GM21737 (cell line): ENCODE measurements around the gene CDH23.

Source experiments
- ATAC-seq: cut with Tn5 transposase; IDR thresholded peaks from one replicate; pipeline ENCODE4 v1.9.1; 2021; ENCODE audit warnings: mild to moderate bottlenecking, moderate library complexity; ENCODE audit not compliant: unreplicated experiment

CDH23 gene

GRCh38 chr10:71577345-71577744, 180.6 kb downstream of the CDH23 start:
- no peak for ATAC-seq

DNA sequence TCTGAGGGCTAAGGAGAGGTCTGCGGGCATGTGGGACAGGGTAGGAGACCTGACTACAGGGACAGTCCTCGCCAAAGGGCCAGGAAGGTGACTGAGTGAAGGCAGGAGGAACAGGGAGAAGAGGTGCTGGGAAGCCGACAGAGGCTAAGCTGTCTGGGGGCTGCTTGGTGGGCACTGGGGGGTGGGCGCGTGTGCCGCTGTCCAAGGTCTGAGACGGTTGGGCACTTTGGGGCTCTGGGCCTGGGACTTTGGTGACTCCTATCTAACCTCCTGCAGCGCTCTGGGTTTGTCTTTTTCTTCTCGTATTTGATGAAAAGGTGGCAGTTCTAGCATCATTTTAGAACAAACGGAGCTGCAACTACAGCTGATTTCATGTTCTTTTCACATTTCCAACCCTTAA, 181.3 kb downstream of the CDH23 start:
- no peak for ATAC-seq

GRCh38 chr10:71579668-71580067, 182.9 kb downstream of the CDH23 start:
- no peak for ATAC-seq

GRCh38 chr10:71580415-71580814, 183.7 kb downstream of the CDH23 start:
- no peak for ATAC-seq

DNA sequence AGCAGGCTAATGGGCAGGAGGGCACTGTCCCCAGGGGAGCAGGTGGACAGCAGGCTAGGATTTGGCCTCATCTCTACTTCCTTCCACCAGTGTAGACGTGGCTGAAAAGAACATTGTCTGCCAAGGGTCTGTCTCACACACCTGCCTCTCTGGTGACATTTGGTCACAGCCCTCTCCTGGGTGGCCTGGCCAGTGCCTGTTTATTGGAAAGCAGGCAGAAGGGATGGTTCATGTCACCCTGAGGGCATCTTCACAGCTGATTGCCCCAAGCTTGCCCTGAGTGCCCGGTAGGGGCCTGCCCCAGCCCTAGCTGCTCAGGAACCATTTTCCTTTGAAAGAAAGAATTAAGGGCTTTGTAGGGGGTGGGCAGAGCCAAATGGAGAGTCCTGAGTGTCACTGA, 184.2 kb downstream of the CDH23 start:
- no peak for ATAC-seq

DNA sequence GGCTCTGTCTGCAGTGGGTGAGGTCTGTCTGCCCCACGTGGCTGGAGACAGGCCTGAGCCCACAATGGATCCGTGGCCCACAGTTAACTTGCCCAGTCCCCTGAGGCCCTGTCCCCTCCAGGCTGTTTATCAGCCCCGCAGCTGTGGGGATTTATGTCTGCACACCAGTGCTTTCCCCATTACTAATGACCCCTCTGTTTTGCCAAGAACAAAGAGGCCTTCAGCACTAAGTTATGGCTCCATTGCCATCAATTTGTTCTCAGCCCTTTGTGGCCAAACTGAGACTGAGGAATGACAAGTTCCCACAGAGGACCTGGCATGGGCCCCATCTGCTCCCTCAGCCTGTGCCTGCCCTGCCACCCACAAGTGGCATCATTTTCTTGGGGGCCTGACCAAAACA, 184.7 kb downstream of the CDH23 start:
- ATAC-seq = no peak

DNA sequence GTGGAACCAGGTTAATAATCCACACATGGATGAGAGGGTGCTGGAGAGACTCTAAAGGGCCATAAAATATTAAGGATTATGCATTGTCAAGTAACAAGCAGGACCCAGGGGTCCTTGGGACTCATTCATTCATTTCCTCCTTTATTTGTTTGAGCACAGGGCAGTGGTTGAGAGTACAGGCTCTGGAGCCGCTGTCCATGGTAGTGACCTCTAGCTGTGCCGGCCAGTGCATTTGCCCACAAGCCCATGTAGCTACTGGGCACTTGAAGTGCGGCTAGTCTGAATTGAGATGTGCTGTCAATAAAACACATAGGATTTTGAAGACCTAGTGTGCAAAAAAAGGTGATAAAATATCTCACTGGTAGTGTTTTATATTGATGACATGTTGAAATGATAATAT, 185.3 kb downstream of the CDH23 start:
- no peak for ATAC-seq

DNA sequence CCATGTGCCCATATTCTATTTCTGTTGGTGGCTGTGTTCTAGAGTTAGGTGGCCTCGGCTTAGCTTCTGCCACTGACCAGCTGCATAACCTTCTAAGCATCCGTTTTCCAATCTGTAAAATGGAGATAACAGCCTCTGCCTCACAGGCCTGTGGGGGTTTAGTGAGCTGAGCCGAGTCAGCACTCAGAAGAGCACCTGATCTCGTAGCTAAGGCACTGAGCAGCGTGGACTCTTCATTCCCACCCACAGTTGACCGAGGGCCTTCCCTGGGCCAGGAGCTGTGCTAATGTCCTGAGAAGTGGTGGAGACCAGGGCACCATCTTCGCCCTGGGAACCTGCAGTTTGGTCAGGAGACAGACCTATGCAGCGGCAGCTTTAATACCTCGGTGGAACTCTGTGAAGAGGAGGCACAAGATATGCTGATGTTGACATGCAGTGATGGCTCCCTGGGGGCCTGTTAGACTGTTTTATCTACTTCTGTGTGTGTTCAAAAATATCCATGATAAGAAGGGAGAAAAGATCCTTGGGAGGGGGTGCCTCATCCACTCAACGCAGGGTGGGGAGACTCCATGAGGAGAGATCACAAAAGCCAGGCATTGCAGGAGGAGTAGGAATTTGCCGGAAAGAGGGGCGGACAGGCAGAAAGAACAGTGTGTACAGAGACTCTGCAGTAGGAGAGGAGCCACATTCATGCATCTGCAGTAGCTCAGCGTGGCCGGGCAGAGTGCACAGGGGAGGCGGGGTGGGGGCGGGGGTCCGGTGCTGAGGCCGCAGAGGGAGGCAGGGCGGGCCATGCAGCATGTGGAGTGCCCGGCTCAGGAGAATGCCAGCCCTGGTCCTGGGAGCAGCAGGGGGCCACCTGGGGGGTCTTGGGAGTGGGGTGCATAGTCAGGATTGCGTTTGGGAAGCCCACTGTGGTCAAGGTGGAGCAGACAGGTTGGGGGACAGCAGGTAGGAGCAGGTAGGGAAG, 186.1 kb downstream of the CDH23 start:
- no peak for ATAC-seq

- ATAC-seq = no peak
Observed at GRCh38 chr10:71584461-71584860, 187.7 kb downstream of the CDH23 start.

- no peak for ATAC-seq
Observed at GRCh38 chr10:71584902-71585563, 188.3 kb downstream of the CDH23 start.

DNA sequence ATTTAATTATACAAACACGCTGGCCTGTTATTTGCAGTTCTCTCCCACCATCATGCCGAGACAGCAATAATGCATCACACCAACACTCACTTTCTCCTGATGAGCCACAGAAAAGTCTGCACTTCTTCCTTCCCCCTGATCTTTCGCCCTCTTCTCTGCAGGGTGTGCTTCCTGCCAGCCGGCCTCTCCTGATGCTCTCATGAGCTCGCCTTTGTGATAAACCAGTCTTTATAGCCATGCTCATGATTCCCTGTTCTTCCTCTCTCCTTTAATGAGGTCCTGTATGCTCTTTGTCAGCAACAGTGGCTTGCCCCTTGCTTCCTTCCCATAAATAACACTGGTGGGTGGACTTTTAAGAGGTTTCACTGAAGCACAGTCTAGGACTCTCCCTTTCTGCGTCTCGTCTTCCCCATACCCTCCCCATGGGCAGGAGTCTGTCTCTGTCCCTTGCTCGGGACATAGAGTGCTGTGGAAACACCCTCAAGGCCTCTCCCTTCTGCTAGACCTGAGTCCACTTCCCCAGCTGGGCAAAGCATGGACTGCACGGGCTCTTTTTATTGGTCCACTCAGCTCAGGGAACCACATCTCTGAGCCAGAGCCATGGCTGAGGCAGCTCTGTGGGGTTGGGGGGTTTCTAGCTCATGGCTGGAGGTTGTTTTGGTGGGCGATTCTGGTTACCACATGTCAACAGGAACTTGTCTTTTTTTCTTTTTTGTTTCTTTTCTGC, 189.0 kb downstream of the CDH23 start:
- no peak for ATAC-seq

GRCh38 chr10:71587941-71588573, 191.3 kb downstream of the CDH23 start:
- no peak for ATAC-seq

GRCh38 chr10:71588685-71589084, 192.0 kb downstream of the CDH23 start:
- no peak for ATAC-seq

DNA sequence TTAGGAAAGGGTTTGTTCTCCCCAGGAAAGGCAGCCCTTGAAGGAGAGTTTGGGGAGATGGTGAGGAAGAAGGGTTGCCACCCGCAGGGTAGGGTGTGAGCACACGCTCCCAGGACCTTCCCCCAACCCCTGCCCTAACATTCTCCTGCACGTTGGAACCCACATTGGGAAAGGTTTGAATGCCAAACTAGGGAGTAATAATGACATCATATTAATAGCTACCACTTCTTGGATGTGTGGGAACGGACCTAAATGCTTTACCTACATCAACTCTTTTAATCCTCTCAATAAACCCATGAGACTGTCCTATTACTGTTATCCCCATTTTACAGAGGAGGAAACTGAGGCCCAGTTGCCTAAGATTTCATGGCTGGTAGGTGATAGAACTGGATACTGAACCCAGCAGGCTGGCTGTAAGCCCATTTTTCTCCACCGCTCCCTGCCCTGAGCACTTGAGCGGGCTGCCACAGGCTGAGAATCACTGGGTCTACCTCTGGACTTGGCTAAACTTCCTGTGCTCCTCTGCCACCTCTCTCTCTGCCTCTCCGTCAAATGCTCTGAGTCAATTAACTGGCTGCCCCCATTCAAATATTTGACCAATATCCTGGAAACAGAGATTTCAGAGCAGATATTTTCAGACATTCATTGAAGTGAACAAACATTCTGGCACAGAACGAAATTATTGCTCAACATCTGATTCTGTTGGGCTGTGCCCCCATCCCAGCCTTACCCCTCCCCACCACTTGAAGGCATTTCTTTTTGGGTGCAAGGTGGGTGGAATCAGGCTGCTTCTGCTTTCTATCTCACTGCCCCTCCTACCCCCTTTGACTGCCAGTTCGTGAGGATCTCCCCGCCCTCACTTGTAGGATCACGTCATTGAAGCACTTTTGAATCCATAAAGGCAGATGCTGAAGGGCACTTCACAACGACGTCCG, 193.2 kb downstream of the CDH23 start:
- ATAC-seq = no peak

- no peak for ATAC-seq
Observed at GRCh38 chr10:71590781-71591350, 194.1 kb downstream of the CDH23 start.

GRCh38 chr10:71594934-71595571, 198.3 kb downstream of the CDH23 start:
- no peak for ATAC-seq

DNA sequence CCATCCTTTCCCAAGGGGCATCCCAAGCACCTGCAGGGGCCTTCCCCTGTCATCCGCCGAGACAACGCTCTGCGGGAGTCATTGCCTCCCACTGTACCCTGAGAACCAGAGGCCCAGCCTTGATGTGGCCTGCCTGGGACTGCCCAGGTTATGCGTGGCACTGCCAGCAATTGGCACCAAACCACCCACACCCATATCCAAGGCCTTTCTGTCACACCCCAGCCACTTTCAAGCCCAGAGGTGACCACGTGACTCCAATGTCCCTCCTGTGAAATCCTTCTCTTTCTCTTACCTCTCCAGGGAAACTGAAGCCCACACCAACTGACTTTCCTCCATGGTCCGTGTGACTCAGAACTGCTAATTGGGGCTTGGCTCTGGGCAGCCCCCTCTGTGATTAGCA, 198.9 kb downstream of the CDH23 start:
- ATAC-seq = no peak

DNA sequence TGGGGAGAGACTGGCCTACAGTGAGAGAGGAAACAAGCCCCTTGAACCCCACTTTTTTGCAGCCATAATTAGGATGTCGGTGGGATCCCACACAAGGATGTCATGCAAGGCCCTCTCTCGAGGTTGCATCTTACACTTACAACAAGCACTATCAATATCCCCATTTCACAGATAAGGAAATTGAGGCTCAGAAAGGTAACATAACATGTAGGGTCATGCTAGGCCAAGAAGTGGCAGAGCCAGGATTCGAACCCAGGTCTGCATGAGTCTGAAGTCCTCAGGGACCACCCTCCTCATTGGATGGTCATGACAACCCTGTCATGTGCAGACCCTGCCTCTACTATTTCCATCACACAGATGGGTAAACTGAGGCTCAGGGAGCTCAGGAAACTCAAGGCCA, 199.4 kb downstream of the CDH23 start:
- no peak for ATAC-seq

DNA sequence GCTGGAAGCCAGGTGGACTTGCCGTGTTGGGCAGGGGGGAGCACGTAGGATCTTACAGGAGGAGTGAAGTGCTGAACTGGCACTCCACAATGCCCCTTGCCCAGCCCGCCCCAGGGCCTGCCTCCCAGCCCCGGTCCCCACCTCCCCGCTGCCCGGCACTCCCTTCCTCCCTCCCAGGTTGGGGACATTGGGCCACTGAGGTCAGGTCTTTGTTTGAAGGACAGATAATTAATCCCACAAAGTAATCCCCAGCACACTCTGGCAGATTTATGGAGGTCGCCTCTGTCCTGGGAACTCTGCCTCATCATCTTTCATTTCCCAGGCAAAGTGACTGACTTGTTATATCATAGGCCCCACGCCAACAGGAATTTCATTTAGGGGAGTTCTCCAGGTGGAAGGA, 200.0 kb downstream of the CDH23 start:
- no peak for ATAC-seq
